Endothelial cell (in vitro differentiated cells): ENCODE measurements around the gene SORCS3. TPM values are rescaled to one million over a fixed set of nuclear protein-coding genes. Genes with fewer than 3 reads are reported as not detected.
"Not testable (repeated sequence)": the region's sequence is repeated elsewhere in the genome, so short reads cannot be mapped to it uniquely, and the experiment has no call there.

ENCODE experiments used
- DNase-seq: peaks from one replicate; pipeline ENCODE4 v3.0.0; 2021; ENCODE audit warnings: low spot score
- H3K27ac Mint-ChIP-seq: one replicate; pipeline ENCODE4 v1.8.0; 2021; ENCODE audit warnings: mixed read lengths, inconsistent platforms; ENCODE audit not compliant: unreplicated experiment
- H3K27me3 Mint-ChIP-seq: one replicate; pipeline ENCODE4 v1.8.0; 2021; ENCODE audit warnings: mild to moderate bottlenecking, moderate library complexity, mixed read lengths, inconsistent platforms; ENCODE audit not compliant: unreplicated experiment
- H3K36me3 Mint-ChIP-seq: one replicate; pipeline ENCODE4 v1.8.0; 2021; ENCODE audit warnings: mild to moderate bottlenecking, low read depth, mixed read lengths, inconsistent platforms; ENCODE audit not compliant: unreplicated experiment
- H3K4me1 Mint-ChIP-seq: one replicate; pipeline ENCODE4 v1.8.0; 2021; ENCODE audit warnings: mild to moderate bottlenecking, mixed read lengths, inconsistent platforms; ENCODE audit not compliant: unreplicated experiment
- H3K4me3 Mint-ChIP-seq: one replicate; pipeline ENCODE4 v1.8.0; 2021; ENCODE audit warnings: mild to moderate bottlenecking, mixed read lengths, inconsistent platforms; ENCODE audit not compliant: unreplicated experiment
- H3K9me3 Mint-ChIP-seq: one replicate; pipeline ENCODE4 v1.8.0; 2021; ENCODE audit warnings: mixed read lengths, inconsistent platforms; ENCODE audit not compliant: unreplicated experiment
- CTCF ChIP-seq: fragments of 200-600 bp; sonication (generic); IDR thresholded peaks from one replicate; pipeline ENCODE4 v1.5.0; 2021; ENCODE audit warnings: antibody characterized with exemption; ENCODE audit not compliant: unreplicated experiment
- total RNA-seq: library from RNA; stranded (reverse); fragmentation: NEBNext Ultra II Directional; extraction: Animal tissue kit (Norgen Biotek cat#: 25700); gene quantifications from one replicate; pipeline ENCODE4 v1.2.1, GENCODE V29; 2021; ENCODE audit not compliant: unreplicated experiment

SORCS3 gene
- total RNA-seq, 1 donor from 2014 or later = not detected

GRCh38 chr10:104694074-104694473 lies 53.0 kb downstream of the SORCS3 start:
- no peak for TF ChIP-seq CTCF
- Mint-ChIP-seq H3K4me1 (no peaks in the 10 kb centered on the region), H3K27ac (no peak overlapping the region), H3K36me3 (no peaks in the 10 kb centered on the region), H3K4me3 (no peak overlapping the region), H3K27me3 (peaks cover 4% of the 10 kb centered on the region), H3K9me3 (no peaks in the 10 kb centered on the region)
- DNase-seq = no peak

GRCh38 chr10:104703262-104703661 lies 62.2 kb downstream of the SORCS3 start:
- not testable (repeated sequence) for H3K36me3 Mint-ChIP-seq, H3K27ac Mint-ChIP-seq, H3K27me3 Mint-ChIP-seq, DNase-seq, H3K4me1 Mint-ChIP-seq, H3K4me3 Mint-ChIP-seq, H3K9me3 Mint-ChIP-seq

GRCh38 chr10:104706886-104707285 lies 65.8 kb downstream of the SORCS3 start:
- Mint-ChIP-seq H3K9me3 (no peaks in the 10 kb centered on the region), H3K4me3 (no peak overlapping the region), H3K27me3 (no peaks in the 10 kb centered on the region), H3K36me3 (no peaks in the 10 kb centered on the region), H3K27ac (no peak overlapping the region), H3K4me1 (no peaks in the 10 kb centered on the region)
- no peak for DNase-seq
- no peak for TF ChIP-seq CTCF

- Mint-ChIP-seq H3K27ac (no peak overlapping the region), H3K9me3 (no peaks in the 10 kb centered on the region), H3K4me3 (no peak overlapping the region), H3K36me3 (no peaks in the 10 kb centered on the region), H3K4me1 (no peaks in the 10 kb centered on the region), H3K27me3 (no peaks in the 10 kb centered on the region)
- no peak for DNase-seq
- TF ChIP-seq CTCF = no peak
These were observed 66.7 kb downstream of the SORCS3 start for GRCh38 chr10:104707602-104708459.

- H3K9me3 Mint-ChIP-seq = no peaks in the 10 kb centered on the region
These were observed 70.2 kb downstream of the SORCS3 start for GRCh38 chr10:104711302-104711721.

GRCh38 chr10:104730593-104730992 lies 89.5 kb downstream of the SORCS3 start:
- H3K27ac Mint-ChIP-seq, H3K9me3 Mint-ChIP-seq, H3K4me1 Mint-ChIP-seq, H3K36me3 Mint-ChIP-seq, H3K4me3 Mint-ChIP-seq, H3K27me3 Mint-ChIP-seq, DNase-seq: not testable (repeated sequence)

More at GRCh38 chr10:104711302-104711721, 70.2 kb downstream of the SORCS3 start:
- no peaks in the 10 kb centered on the region for H3K4me1 Mint-ChIP-seq
- H3K27ac Mint-ChIP-seq = no peak overlapping the region
- TF ChIP-seq CTCF = no peak
- H3K4me3 Mint-ChIP-seq = no peak overlapping the region
- no peaks in the 10 kb centered on the region for H3K36me3 Mint-ChIP-seq
- no peaks in the 10 kb centered on the region for H3K27me3 Mint-ChIP-seq
- DNase-seq = no peak
